SK-N-SH treated with all-trans-retinoic acid at 6 μM for 48 hours (cell line): Measurements from ENCODE around the gene CTNNBL1.

Source experiments
- ATAC-seq: fragments of 200-7000 bp; cut with Tn5 transposase; 3 replicates; pipeline ENCODE4 v1.9.1; 2020; ENCODE audit warnings: mild to moderate bottlenecking, moderate library complexity
- ARNTL ChIP-seq: fragments of 450-650 bp; formaldehyde crosslinking; IDR thresholded peaks from 2 replicates; pipeline ENCODE4 v1.5.0; 2020; ENCODE audit warnings: low read depth, mild to moderate bottlenecking, moderate library complexity, borderline replicate concordance
- BACH2 ChIP-seq: fragments of 250-450 bp; sonication (Bioruptor Pico); IDR thresholded peaks from 2 replicates; pipeline ENCODE4 v1.9.0; 2021; ENCODE audit warnings: mild to moderate bottlenecking, borderline replicate concordance
- CREB5 ChIP-seq: fragments of 250-450 bp; sonication (Bioruptor Pico); IDR thresholded peaks from 2 replicates; pipeline ENCODE4 v1.5.1; 2020; ENCODE audit warnings: low read depth, mild to moderate bottlenecking, moderate library complexity
- CSDC2 ChIP-seq: fragments of 250-450 bp; sonication (Bioruptor Pico); IDR thresholded peaks from 2 replicates; pipeline ENCODE4 v1.5.0; 2020; ENCODE audit warnings: mild to moderate bottlenecking, moderate library complexity
- CSRNP3 ChIP-seq: fragments of 250-450 bp; sonication (Bioruptor Pico); IDR thresholded peaks from 2 replicates; pipeline ENCODE4 v1.5.1; 2021; ENCODE audit warnings: mild to moderate bottlenecking, moderate library complexity
- ESRRG ChIP-seq: fragments of 250-450 bp; sonication (Bioruptor Pico); IDR thresholded peaks from 2 replicates; pipeline ENCODE4 v1.6.1; 2021; ENCODE audit warnings: mild to moderate bottlenecking
- OSR1 ChIP-seq: fragments of 250-450 bp; sonication (Bioruptor Pico); IDR thresholded peaks from 2 replicates; pipeline ENCODE4 v1.8.0; 2022; ENCODE audit warnings: moderate library complexity, mild to moderate bottlenecking, inconsistent platforms
- PATZ1 ChIP-seq: fragments of 250-450 bp; sonication (Bioruptor Pico); IDR thresholded peaks from 2 replicates; pipeline ENCODE4 v1.8.0; 2020; ENCODE audit warnings: mild to moderate bottlenecking, moderate library complexity, borderline replicate concordance
- POU6F1 ChIP-seq: fragments of 250-450 bp; sonication (Bioruptor Pico); IDR thresholded peaks from 2 replicates; pipeline ENCODE4 v1.8.0; 2021; ENCODE audit warnings: low read depth, mild to moderate bottlenecking, moderate library complexity, borderline replicate concordance
- PPARA ChIP-seq: fragments of 250-450 bp; sonication (Bioruptor Pico); IDR thresholded peaks from 2 replicates; pipeline ENCODE4 v1.5.0; 2020; ENCODE audit warnings: mild to moderate bottlenecking, borderline replicate concordance
- RARB ChIP-seq: fragments of 250-450 bp; sonication (Bioruptor Pico); IDR thresholded peaks from 2 replicates; pipeline ENCODE4 v1.8.0; 2021; ENCODE audit warnings: mild to moderate bottlenecking, moderate library complexity
- SNAI2 ChIP-seq: fragments of 250-450 bp; sonication (Bioruptor Pico); IDR thresholded peaks from 2 replicates; pipeline ENCODE4 v1.5.0; 2020; ENCODE audit warnings: mild to moderate bottlenecking, moderate library complexity
- TCF4 ChIP-seq: fragments of 250-450 bp; sonication (Bioruptor Pico); IDR thresholded peaks from 2 replicates; pipeline ENCODE4 v1.8.0; 2021; ENCODE audit warnings: mild to moderate bottlenecking, moderate library complexity, borderline replicate concordance
- TOX ChIP-seq: fragments of 250-450 bp; sonication (Bioruptor Pico); IDR thresholded peaks from 2 replicates; pipeline ENCODE4 v1.8.0; 2021; ENCODE audit warnings: mild to moderate bottlenecking, moderate library complexity, borderline replicate concordance
- ZC3H10 ChIP-seq: fragments of 250-450 bp; sonication (Bioruptor Pico); IDR thresholded peaks from 2 replicates; pipeline ENCODE4 v1.5.1; 2021; ENCODE audit warnings: mild to moderate bottlenecking, moderate library complexity
- ZFP30 ChIP-seq: fragments of 450-650 bp; formaldehyde crosslinking; IDR thresholded peaks from 2 replicates; pipeline ENCODE4 v1.5.0; 2022; ENCODE audit warnings: mild to moderate bottlenecking, moderate library complexity
- ZNF565 ChIP-seq: fragments of 450-650 bp; formaldehyde crosslinking; conservative IDR thresholded peaks from 2 replicates; pipeline ENCODE4 v1.5.0; 2020; ENCODE audit warnings: low read depth, mild to moderate bottlenecking, moderate library complexity
- ZNF70 ChIP-seq: fragments of 450-650 bp; formaldehyde crosslinking; IDR thresholded peaks from 2 replicates; pipeline ENCODE4 v1.5.0; 2020; ENCODE audit warnings: mild to moderate bottlenecking, moderate library complexity
- ZNF8 ChIP-seq: fragments of 450-650 bp; formaldehyde crosslinking; IDR thresholded peaks from 2 replicates; pipeline ENCODE4 v1.5.0; 2020; ENCODE audit warnings: mild to moderate bottlenecking, moderate library complexity

Gene CTNNBL1

GRCh38 chr20:37920679-37921322 lies 227.0 kb downstream of the CTNNBL1 start:
- ATAC-seq = no peak; the same call in 2 of the 3 replicates
- TF ChIP-seq ZNF8 (CRISPR knock-in tag) (no peak), CSRNP3 (no peak), PATZ1 (CRISPR knock-in tag) (no peak), CSDC2 (CRISPR knock-in tag) (no peak), ARNTL (CRISPR knock-in tag) (no peak), BACH2 (CRISPR knock-in tag) (no peak), RARB (no peak), ESRRG (no peak), CREB5 (CRISPR knock-in tag) (no peak), TCF4 (CRISPR knock-in tag) (no peak), ZNF565 (CRISPR knock-in tag) (no peak), ZNF70 (CRISPR knock-in tag) (no peak), POU6F1 (CRISPR knock-in tag) (no peak), SNAI2 (CRISPR knock-in tag) (no peak), TOX (CRISPR knock-in tag) (no peak), OSR1 (CRISPR knock-in tag) (no peak), ZC3H10 (CRISPR knock-in tag) (no peak), ZFP30 (CRISPR knock-in tag) (no peak), PPARA (CRISPR knock-in tag) (no peak)

- no peak for ATAC-seq
- TF ChIP-seq CREB5 (CRISPR knock-in tag) (no peak), ARNTL (CRISPR knock-in tag) (no peak), CSDC2 (CRISPR knock-in tag) (no peak), POU6F1 (CRISPR knock-in tag) (no peak)
- TF ChIP-seq, all 23 proteins: peak for 0
Measured at GRCh38 chr20:37921341-37921929, 227.6 kb downstream of the CTNNBL1 start.
